ENCODE measurements around the gene SAFB.

GRCh38 chr19:5588906-5589676 lies 33.8 kb upstream of the SAFB start:
- TF ChIP-seq POLR2A (IDR thresholded peaks at IDR 0.05) (no peak), EP300 (IDR thresholded peaks at IDR 0.05; ENCODE audit: low read depth) (no peak), POLR2AphosphoS5 (IDR thresholded peaks at IDR 0.05) (no peak)
- TF ChIP-seq, protein P1, sequence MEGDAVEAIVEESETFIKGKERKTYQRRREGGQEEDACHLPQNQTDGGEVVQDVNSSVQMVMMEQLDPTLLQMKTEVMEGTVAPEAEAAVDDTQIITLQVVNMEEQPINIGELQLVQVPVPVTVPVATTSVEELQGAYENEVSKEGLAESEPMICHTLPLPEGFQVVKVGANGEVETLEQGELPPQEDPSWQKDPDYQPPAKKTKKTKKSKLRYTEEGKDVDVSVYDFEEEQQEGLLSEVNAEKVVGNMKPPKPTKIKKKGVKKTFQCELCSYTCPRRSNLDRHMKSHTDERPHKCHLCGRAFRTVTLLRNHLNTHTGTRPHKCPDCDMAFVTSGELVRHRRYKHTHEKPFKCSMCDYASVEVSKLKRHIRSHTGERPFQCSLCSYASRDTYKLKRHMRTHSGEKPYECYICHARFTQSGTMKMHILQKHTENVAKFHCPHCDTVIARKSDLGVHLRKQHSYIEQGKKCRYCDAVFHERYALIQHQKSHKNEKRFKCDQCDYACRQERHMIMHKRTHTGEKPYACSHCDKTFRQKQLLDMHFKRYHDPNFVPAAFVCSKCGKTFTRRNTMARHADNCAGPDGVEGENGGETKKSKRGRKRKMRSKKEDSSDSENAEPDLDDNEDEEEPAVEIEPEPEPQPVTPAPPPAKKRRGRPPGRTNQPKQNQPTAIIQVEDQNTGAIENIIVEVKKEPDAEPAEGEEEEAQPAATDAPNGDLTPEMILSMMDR (IDR thresholded peaks at IDR 0.05), result no peak

Measured in transverse colon (tissue), 4 donors.